ENCODE measurements around the gene CLIC6.
A peak's percentile ranks its signal among the peaks of the same experiment; 100 is the strongest.
"Not testable (repeated sequence)": the region's sequence is repeated elsewhere in the genome, so short reads cannot be mapped to it uniquely, and the experiment has no call there.

The CLIC6 gene

DNA sequence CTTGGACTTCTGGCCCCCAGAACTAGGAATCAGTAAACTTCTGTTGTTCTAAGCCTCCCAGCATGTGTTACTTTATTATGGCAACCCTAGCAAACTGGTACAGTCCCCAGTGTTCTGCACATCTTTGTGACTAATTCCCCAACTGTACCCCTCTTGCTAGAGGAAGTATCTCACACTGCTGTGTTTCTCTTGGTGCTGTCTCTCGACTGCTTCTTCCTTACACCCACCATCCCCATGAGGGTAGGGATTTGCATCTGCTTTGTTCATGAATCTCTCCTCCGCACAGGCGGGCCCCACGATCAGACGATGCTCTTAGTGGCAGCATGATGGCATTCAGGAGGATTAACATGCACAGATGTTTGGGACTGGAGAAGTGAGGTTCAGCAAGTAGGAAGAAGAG is 46.7 kb downstream of the CLIC6 start:
- TF ChIP-seq, protein P1, sequence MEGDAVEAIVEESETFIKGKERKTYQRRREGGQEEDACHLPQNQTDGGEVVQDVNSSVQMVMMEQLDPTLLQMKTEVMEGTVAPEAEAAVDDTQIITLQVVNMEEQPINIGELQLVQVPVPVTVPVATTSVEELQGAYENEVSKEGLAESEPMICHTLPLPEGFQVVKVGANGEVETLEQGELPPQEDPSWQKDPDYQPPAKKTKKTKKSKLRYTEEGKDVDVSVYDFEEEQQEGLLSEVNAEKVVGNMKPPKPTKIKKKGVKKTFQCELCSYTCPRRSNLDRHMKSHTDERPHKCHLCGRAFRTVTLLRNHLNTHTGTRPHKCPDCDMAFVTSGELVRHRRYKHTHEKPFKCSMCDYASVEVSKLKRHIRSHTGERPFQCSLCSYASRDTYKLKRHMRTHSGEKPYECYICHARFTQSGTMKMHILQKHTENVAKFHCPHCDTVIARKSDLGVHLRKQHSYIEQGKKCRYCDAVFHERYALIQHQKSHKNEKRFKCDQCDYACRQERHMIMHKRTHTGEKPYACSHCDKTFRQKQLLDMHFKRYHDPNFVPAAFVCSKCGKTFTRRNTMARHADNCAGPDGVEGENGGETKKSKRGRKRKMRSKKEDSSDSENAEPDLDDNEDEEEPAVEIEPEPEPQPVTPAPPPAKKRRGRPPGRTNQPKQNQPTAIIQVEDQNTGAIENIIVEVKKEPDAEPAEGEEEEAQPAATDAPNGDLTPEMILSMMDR (IDR thresholded peaks at IDR 0.05; ENCODE audit: unreplicated experiment in 3 of 3): no peak
- peaks cover 4% of the 10 kb centered on the region for H3K4me1 Mint-ChIP-seq
- no peak overlapping the region for H3K27ac Mint-ChIP-seq
- H3K36me3 Mint-ChIP-seq (ENCODE audit: low read depth): no peaks in the 10 kb centered on the region
- H3K9me3 Mint-ChIP-seq: no peaks in the 10 kb centered on the region
- H3K4me3 Mint-ChIP-seq: no peak overlapping the region
- peaks cover 10% of the 10 kb centered on the region for H3K27me3 Mint-ChIP-seq (ENCODE audit: low read depth)

GRCh38 chr21:34715985-34716596 is 47.3 kb downstream of the CLIC6 start:
- TF ChIP-seq, protein P1 (IDR thresholded peaks at IDR 0.05; ENCODE audit: unreplicated experiment in 3 of 3): no peak
- Mint-ChIP-seq H3K36me3 (ENCODE audit: low read depth) (no peaks in the 10 kb centered on the region), H3K27ac (no peak overlapping the region), H3K9me3 (no peaks in the 10 kb centered on the region), H3K4me3 (no peak overlapping the region), H3K4me1 (peaks cover 4% of the 10 kb centered on the region), H3K27me3 (ENCODE audit: low read depth) (peaks cover 10% of the 10 kb centered on the region)

DNA sequence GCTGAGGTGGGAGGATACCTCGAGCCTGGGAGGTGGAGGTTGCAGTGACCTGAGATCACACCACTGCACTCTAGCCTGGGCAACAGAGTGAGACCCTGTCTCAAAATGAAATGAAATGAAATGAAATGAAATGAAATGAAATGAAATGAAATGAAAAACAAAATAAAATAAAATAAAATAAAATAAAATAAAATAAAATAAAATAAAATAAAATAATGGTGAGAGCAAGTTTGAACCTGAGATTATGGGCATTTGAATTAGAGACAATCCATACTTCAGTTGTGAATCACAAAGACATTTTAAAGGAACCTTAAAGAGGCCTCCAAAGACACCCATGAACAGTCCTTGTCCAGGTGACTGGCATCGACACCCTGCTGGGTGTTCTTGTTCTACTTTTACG is 49.7 kb downstream of the CLIC6 start:
- H3K27ac Mint-ChIP-seq; H3K4me3 Mint-ChIP-seq; H3K9me3 Mint-ChIP-seq; H3K27me3 Mint-ChIP-seq (ENCODE audit: low read depth); H3K4me1 Mint-ChIP-seq; H3K36me3 Mint-ChIP-seq (ENCODE audit: low read depth): not testable (repeated sequence)

DNA sequence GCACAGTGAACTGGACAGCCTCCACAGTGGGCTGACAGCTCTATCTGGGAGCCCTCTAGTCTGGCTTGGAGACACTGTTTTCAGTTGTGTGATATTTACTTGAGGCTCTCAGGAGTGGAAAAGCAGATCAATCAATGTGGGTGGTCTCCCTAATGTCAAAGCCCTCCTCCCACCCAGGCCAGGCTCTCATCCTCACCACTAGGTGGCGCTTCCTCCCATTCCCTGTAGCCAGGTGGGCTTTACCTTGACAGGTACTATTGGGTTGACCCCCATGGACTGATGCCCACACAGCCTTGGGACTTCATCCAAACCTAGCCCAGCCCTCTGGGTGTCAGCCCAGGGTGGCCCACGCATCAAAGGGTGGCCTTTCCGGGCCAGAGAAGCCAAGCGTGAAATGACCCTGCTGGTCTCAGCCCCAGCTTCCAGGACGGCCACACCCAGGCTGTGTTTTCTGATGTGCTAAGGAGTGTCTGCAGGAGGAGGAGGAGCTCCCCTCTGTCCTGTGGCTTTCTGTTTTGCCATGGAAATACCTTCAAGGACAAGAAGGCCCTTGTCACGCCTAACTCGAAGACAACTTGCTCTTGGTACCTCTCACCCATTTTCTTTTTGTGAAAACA is 54.0 kb downstream of the CLIC6 start:
- H3K36me3 Mint-ChIP-seq (ENCODE audit: low read depth): no peaks in the 10 kb centered on the region
- peaks cover 11% of the 10 kb centered on the region for H3K27me3 Mint-ChIP-seq (ENCODE audit: low read depth)
- H3K4me3 Mint-ChIP-seq: no peak overlapping the region
- H3K4me1 Mint-ChIP-seq: no peaks in the 10 kb centered on the region
- TF ChIP-seq, protein P1 (IDR thresholded peaks at IDR 0.05; ENCODE audit: unreplicated experiment in 3 of 3): peak; percentile 17 to 45 (median 24)
- H3K9me3 Mint-ChIP-seq: no peaks in the 10 kb centered on the region
- H3K27ac Mint-ChIP-seq: no peak overlapping the region

DNA sequence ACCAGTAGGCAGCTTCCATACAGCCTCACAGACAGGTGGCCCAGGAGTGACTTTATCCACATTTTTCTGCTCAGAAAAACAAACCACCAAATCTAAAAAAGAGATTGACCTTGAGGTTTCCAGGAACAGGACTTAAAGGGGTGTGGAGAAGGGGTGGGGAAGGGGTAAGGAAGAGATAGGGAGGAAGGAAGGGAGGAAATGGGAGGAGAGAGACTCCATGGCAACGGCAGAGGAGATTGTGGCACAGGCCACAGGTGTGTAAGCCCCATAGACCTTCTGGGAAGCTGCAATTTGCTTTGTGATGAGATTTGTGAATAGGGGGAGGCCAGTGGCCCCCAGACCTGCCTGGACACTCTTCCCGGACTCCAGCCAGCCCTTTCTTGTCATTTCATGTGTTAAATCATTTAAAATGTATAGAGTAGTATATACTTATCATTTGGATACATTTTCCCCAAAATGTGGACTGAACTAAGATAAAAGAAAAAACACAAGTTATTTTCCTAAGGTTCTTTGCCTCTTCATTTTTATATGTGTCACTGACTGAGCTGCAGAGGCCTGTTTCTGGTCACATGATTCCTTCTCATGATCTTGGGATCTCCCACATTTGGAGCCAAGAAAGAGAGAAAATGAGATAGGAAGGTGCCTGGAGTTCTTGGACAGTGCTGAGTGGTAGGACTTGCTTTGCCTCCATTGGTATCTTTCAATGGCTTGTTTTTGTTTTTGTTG is 55.5 kb downstream of the CLIC6 start:
- Mint-ChIP-seq H3K36me3 (ENCODE audit: low read depth) (no peaks in the 10 kb centered on the region), H3K4me1 (no peaks in the 10 kb centered on the region), H3K27ac (no peak overlapping the region), H3K9me3 (no peaks in the 10 kb centered on the region), H3K27me3 (ENCODE audit: low read depth) (peaks cover 8% of the 10 kb centered on the region), H3K4me3 (no peak overlapping the region)
- TF ChIP-seq, protein P1 (IDR thresholded peaks at IDR 0.05; ENCODE audit: unreplicated experiment in 3 of 3): no peak

GRCh38 chr21:34724857-34725195 is 56.0 kb downstream of the CLIC6 start:
- no peaks in the 10 kb centered on the region for H3K9me3 Mint-ChIP-seq
- H3K4me3 Mint-ChIP-seq: no peak overlapping the region
- no peaks in the 10 kb centered on the region for H3K4me1 Mint-ChIP-seq
- peaks cover 8% of the 10 kb centered on the region for H3K27me3 Mint-ChIP-seq (ENCODE audit: low read depth)
- no peaks in the 10 kb centered on the region for H3K36me3 Mint-ChIP-seq (ENCODE audit: low read depth)
- no peak overlapping the region for H3K27ac Mint-ChIP-seq
- TF ChIP-seq, protein P1 (IDR thresholded peaks at IDR 0.05; ENCODE audit: unreplicated experiment in 3 of 3): no peak
